ENCODE measurements around the gene ZNF580.

The ZNF580 gene

GRCh38 chr19:55645512-55645881, 4.7 kb downstream of the ZNF580 start:
- DNase-seq (ENCODE audit: low read depth in 2 of 2) = no peak

DNA sequence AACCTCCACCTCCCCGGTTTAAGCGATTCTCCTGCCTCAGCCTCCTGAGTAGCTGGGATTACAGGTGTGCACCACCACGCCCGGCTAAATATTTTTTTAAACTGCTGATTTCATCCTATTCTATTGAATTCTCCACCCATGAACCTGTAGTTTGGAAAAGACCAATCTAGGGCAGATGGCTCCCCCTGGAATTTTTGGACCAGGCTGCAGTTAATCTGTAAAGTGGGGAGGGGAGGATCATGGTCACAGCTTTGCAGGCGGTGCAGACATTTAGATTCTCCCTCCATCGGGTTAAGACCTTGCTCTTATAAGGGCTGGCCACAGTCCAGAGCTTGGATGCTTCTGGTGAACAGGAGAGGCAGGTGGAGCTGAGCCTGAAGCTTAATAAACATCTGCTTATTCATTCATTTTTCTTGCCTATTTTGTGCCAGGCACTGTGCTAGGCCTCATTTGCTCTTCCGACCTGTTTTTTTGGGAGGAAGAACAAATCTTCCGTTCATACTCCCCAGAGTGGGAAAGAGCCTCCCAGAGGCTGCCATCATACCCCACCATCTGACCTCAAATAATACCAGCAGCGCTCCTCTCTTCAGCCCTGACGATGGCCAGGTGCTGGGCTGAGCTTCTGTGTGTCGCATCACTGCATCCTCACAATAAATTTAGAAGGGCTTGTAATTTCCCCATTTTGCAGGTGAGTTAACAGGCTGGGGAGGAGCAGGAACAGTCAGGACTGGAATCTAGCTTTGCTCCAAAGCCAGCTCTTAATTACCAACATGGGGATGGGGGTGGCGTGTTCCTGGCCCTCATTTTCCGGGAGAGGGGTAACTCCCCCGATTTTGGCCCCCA, 6.3 kb downstream of the ZNF580 start:
- DNase-seq (ENCODE audit: low read depth in 2 of 2) = no peak

DNA sequence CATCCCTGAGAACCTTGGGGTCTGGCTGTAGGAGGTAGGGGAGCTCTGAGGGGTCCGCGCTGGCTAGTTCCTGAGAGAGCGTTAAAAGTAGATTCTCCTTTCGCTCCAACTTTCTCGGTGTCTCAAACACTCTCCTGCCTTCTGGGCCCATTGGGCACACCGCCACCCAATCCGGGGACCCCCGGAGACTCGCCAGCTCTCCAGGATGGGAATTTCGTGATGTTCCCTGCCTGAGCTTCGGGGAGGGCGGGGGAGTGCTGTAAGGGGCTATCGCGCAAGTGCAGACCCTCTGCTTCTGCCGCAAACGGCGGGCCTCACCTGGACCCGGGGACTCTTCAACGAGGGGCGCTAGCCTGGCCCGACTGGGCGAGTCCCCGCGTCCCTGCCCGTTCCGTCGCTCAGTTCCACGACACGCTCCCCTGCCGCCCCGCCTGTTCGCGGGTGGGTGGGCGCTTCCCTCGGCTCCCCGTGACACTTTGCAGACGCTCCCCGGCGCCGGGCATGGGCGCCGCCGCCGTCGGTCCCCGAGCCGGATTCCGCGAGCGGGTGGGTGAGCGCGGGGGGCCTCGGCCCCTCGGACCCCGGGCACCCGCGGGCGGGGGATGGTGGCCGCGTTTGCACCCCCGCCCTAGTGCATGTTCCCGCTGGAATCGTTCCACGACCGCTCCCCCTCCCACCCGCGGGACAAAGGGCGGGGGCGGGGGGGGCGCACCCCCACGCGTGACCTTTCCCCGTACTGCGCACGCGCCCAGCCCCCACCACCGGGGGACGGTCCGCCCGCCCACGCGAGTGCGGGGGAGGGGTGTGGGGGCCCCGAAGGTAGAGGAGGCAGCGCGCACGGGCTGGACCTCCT, 7.2 kb downstream of the ZNF580 start, which contains the start of gene CCDC106:
CCDC106 (plus strand) TSS at position 481 of the 853 bp plus-strand sequence. CDS start 835 bp downstream, outside the sequence.
- no peak for DNase-seq (ENCODE audit: low read depth in 2 of 2)

GRCh38 chr19:55648585-55649267, 7.9 kb downstream of the ZNF580 start:
- DNase-seq (ENCODE audit: low read depth in 2 of 2) = no peak

- DNase-seq (ENCODE audit: low read depth in 2 of 2) = no peak
Observed at GRCh38 chr19:55649268-55650125, 8.7 kb downstream of the ZNF580 start.

GRCh38 chr19:55650126-55650557, 9.3 kb downstream of the ZNF580 start:
- no peak for DNase-seq (ENCODE audit: low read depth in 2 of 2)

GRCh38 chr19:55650602-55651230, 9.9 kb downstream of the ZNF580 start:
- DNase-seq (ENCODE audit: low read depth in 2 of 2) = no peak

GRCh38 chr19:55651236-55651635, 10.4 kb downstream of the ZNF580 start:
- DNase-seq (ENCODE audit: low read depth in 2 of 2) = no peak

- DNase-seq (ENCODE audit: low read depth in 2 of 2) = no peak
Observed at GRCh38 chr19:55652311-55653128, 11.7 kb downstream of the ZNF580 start.

DNA sequence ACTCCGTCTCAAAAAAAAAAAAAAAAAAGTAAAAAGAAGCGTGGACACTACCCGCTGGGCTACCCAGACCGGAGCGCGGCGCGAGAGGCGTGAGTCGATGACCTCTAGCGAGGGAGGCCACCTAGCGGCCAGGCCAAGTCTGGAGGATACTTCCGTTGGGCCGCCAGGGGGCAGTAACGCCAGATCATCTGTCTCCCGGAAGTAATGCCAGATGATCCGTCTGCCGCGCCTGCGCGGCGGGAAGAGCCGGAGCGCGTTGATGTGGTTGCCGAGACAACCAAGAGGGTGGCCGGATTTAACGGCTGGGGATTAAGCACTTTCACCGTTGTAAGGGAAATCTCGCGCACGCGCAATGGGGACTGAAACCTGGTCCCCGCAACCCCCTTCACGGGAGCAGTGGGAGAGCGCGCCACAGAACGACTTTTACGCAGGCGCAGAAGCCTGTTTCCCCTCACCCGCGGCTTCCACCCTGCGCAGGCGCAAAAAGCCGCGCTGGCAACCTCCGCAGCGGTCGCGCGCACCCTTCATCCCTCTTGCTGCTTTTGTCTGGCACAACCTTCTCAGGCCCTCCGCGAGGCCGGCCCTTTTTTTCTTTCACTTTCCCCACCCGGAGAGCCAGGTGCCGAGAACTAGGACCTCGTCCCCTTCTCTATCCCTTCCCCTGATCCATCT, 13.0 kb downstream of the ZNF580 start:
- peak; percentile 94 to 98 for DNase-seq (ENCODE audit: low read depth in 2 of 2)

- DNase-seq (ENCODE audit: low read depth in 2 of 2) = peak; percentile 98 to 99
Observed at GRCh38 chr19:55654323-55654867, 13.6 kb downstream of the ZNF580 start.

- peak; percentile 93 to 94 for DNase-seq (ENCODE audit: low read depth in 2 of 2)
Observed at GRCh38 chr19:55654868-55655647, 14.3 kb downstream of the ZNF580 start, which contains the start of gene U2AF2. TSS of gene U2AF2 (plus strand) at chr19:55655035. CDS start at chr19:55655105, 70 bp downstream.

DNA sequence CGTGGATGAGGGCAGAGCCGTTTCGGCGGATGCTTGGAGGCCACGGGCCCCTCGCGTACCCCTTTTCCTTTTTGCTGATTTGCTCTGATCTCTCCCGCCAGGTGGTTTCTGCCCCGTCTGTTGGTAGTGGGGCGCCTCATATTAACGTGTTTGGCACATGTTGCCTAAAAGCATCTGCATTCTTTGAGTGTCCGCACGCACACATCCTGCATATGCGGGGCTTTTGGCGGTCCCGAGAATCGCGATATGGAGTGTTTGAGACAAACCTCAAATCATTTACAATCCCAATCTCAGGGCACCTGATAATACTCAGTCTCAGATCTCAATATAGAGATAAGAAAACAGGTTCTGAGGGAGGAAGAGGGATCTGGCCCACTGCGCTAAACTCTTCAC, 14.8 kb downstream of the ZNF580 start:
- no peak for DNase-seq (ENCODE audit: low read depth in 2 of 2)

GRCh38 chr19:55656552-55656951, 15.8 kb downstream of the ZNF580 start:
- DNase-seq (ENCODE audit: low read depth in 2 of 2) = no peak

DNA sequence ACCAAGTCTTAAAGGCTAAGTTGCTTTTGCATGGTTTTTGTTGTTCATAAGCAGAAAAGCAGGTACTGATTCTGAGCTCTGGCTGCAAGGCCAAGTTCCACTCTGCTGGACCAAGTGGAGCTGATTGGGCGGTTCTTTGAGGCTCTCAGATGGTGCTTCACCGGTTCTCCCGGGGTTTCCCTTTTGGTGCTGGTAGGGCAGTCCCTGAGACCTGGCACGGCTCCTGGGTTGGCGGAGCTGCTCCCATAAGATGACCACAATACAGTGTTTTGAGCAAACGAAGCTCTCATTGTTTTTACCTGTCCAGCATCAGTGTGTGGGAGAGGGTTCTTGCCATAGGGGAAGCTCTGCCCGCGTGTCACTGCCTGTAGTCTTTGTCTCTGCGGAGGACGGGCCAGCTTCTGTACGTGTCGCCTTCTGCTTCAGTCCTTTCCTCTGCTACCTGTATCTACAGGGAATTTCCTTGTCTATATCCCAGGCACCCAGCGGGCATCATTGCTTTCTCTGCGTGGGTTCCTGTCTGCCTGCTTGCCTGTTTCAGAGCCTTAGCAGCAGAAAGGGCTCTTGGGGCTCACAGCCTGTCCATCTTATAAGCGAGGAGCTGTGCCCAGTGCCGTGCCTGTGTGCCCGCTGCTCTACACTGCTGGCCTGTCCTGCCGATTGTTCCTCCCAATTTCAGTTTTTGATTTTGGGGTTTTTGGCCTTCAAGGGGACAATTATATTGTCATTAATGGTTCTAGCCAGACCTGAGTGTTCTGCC, 16.4 kb downstream of the ZNF580 start:
- no peak for DNase-seq (ENCODE audit: low read depth in 2 of 2)

- DNase-seq (ENCODE audit: low read depth in 2 of 2) = no peak
Observed at GRCh38 chr19:55658846-55659459, 18.2 kb downstream of the ZNF580 start.

GRCh38 chr19:55659822-55660221, 19.0 kb downstream of the ZNF580 start:
- DNase-seq (ENCODE audit: low read depth in 2 of 2) = no peak
